ENCODE measurements around the gene ADAM12.

- TF ChIP-seq ZNF274 (IDR thresholded peaks at IDR 0.05; ENCODE audit: low read depth, low read length): no peak
- TF ChIP-seq SUZ12 (IDR thresholded peaks at IDR 0.05; ENCODE audit: extremely low read depth, insufficient read depth, insufficient read length): no peak
- no peak for TF ChIP-seq YY1 (IDR thresholded peaks at IDR 0.05; ENCODE audit: insufficient read depth, insufficient read length)
Observed at GRCh38 chr10:125983656-125984055, 404.6 kb downstream of the ADAM12 start.

Data from NT2/D1 (cell line).